ENCODE results near the gene PSME3IP1.

DNA sequence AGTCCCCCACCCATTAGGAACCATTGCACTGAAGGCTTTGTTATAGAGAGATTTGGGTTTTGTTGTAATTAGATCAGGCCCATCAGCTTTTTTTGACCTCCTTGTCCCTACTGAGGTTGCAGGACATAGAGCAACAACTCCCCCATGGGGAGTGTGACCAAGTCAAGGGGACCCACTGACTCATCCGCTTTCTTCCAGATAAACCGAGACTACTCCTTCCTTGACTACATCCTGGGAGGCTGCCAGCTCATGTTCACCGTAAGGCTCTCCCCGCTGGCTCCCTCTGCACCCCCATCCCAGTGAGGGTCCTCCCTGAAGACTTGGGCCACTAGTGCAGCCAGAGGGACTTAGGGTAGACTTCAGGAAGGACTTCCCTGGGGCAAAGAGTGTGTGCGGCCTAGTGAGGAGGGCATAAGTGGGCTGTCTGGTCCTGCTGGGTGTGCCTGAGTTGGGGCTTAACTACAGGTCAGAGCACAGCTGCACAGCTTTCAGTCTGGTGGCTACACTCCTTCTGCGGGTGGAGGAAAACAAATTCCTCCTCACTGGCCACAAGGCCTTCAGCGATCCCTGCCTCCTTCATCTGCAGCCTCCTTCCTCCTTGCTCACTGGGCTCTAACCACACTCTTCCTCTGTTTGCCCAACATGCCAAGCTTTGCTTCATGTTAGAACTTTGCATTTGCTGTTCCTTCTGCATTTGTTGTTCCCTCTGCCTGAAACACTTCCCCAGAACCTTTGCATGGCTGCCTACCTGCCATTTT lies 62.4 kb downstream of the PSME3IP1 start:
- TF ChIP-seq TAF1 (IDR thresholded peaks at IDR 0.05; ENCODE audit: borderline replicate concordance, insufficient read depth, low read length) = no peak
- no peak for TF ChIP-seq SIN3A (IDR thresholded peaks at IDR 0.05; ENCODE audit: borderline replicate concordance, insufficient read depth, low read length)

All from PFSK-1 (cell line).